Activated CD8-positive, alpha-beta memory T cell treated with anti-CD3 and anti-CD28 coated beads, Interleukin-2, amount 50 U/mL, for 1 hour (primary cell): ENCODE results near the gene HMMR.
"Not testable (repeated sequence)": the region's sequence is repeated elsewhere in the genome, so short reads cannot be mapped to it uniquely, and the experiment has no call there.

ENCODE experiments used
- DNase-seq: peaks from one replicate; pipeline ENCODE4 v3.0.0-alpha.2; 2020; ENCODE audit errors: extremely low read depth

The HMMR gene

DNA sequence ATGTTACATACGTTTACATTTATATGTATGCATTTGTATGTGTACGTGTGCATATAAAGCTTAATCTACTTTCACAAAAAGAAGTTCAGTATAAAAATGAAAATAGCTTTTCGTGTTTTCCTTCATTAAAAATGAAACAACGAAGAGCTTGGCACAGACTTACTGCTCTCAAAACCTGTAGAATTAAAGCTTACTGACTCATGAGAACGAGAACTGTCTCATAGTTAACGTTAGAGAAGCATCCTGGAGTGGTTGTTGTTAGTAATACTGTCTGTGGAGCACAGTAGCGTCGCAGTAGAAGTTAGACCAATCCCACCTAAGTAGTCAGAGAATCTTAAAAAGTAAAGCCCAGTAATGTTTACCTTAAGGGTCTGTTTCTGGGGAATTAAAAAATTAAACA is 46.3 kb downstream of the HMMR start:
- DNase-seq, result no peak

DNA sequence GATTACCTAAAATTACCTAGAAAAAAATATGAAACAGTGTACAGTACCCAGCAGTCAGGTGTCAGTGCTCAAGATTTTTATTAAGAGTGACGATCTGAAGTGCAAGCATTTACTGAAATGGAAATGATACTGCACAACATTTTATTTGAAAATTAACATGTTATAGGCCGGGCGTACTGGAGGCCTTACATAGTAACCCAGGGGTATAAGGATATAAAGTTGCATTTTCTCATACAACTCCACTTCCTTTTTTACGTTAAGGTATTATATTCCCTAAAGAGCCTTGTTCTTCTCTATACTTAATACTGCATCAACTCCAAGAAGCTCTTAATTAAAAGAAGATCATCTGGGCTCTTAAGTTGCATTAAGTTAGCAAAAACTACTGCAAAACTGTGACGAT is 48.3 kb downstream of the HMMR start:
- no peak for DNase-seq

DNA sequence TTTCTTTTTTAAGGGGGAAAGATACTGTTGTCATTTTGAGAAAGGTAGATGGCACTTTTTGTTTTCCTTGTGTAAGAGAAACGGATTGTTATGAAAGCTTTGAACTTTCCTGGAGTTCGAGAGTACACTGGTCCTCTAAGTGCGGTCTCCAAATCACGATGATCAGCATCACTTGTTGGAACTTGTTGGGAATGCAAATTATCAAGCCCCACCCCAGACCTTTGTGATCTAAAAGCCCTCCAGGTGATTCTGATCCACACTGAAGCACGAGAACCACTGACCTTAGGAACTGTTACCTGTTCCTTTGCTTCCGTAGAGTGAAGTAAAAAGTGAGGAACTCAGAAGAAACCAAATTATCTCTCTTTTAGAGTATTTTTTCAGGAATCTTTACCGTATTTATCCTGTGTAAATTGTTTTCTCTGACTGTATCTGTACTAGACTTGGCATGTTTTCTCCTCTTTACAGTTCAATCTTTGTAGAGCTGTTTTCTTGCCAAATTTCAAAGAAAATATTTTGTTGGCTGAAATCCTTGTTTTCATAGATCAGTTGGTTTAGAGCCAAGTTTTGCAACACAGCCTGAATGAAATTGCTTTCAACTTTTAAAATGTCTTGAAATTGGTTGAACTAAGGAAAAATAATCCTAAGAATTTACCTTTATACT is 49.0 kb downstream of the HMMR start:
- DNase-seq, result no peak

DNA sequence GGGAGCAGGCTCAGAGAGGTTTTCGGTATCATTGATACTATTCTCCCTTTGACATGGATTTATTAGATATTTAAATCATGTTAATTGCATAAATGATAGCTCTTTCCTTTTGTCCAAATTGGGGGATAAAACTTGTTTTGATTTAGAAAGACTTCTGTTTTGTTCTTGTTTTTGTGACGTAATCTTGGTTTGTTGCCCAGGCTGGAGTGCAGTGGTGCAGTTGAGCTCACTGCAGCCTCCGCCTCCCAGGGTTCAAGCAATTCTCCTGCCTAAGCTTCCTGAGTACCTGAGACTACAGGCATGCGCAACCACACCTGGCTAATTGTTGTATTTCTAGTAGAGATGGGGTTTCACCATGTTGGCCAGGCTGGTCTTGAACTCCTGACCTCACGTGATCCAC is 52.1 kb downstream of the HMMR start:
- DNase-seq, result no peak

DNA sequence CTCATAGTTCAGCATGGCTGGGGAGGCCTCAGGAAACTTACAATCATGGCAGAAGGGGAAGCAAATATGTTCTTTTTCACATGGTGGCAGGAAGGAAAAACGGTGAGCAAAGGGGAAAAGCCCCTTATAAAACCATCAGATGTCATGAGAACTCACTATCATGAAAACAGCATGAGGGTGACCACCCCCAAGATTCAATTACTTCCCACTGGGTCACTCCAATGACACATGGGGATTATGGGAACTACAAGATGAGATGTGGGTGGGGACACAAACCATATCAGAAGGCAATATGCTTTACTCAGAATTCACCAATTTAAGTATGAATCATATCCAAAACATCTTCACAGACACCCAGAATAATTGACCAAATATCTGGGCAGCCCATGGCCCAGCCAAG is 64.7 kb downstream of the HMMR start:
- no peak for DNase-seq

DNA sequence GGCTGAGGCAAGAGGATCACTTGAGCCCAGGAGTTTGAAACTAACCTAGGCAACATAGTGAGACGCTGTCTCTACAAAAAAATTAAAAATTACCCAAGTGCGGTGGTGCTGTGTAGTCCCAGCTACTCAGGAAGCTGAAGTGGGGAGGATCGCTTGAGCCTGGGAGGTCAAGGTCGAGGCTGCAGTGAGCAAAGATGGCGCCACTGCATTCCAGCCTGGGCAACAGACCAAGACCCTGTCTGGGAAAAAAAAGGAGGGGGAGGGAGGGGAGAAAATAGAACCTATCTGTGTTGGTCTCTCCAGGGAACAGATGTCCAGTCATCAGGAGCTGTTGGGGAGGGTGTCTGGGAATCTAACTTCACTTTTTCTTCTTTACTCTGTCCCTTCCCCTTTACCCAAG is 69.3 kb downstream of the HMMR start:
- no peak for DNase-seq

DNA sequence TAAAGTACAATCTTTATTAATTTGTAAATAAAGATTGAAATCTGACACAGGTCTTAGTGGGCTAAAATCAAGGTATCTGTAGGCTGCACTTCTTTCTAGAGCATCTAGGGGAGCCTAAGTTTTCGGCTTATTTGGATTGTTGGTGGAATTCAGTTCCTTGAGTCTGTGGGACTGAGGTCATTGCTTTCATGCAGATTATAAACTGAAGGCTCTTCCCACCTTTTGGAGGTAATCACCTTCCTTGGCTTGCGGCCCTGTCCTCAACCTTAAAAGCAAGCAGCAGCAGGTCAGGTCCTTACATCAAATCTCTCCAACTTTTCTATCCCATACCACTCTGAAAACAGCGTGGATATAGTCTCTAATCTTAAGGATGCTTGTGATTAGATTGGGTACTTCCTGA is 70.8 kb downstream of the HMMR start:
- no peak for DNase-seq

DNA sequence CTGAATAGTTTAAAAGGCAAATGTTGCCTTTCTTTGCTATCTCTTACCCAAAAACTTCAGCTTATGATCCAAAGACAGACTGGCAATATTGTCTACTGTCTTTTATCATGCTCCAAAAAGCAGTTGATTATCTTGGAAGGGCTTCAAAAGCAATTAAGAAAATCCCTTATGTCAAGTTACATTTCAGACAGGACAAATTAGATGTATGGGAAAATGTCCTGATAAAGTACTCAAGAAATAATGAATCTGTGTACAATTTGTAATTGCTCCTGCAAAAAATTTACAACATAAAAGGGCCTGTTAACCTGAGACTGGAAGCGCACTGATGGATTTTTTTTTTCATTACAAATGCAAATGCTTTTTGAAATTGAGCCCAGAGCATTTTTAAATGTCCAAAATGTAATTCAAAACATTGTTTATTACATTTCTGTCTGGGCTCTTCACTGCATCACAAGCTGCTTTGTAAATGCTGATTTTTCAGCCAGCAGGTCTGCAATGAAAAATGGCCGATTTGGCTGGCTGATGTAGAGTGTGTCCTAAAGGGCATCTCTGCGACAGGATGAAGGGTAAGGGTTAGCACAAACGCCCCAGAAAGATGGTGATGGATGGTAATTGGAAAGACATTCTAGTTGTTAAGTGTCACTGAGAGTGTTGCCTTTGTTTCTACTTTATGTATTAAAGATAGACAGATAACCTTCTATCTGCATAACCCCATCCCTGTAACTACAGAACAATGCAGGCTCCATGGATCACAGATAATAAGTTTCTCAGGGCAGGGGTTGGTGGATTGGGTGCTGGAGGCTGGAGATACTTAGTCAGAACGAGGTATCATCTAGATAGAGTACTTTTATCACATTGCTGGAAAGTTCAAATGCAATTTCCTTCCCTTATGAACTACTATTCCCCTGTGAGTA is 72.0 kb downstream of the HMMR start:
- no peak for DNase-seq

DNA sequence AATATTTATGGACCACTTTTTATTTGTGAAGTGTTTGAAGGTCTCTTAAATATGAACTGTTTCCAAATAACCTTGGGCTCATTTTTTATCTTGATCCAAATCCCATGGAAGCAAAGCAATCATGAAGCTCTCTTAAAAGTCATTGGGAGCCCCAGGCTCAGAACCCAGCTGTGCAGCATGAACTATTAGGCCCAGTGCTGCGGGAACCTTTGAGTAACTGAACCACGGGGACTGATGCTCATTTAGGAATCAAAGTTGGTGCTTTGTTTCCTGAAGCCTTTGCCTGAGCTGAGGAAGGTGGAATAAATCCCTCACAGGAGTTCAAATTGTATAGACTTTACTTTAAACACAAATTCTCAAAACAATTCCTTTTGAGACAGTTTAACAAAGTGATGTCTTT is 72.8 kb downstream of the HMMR start:
- no peak for DNase-seq

DNA sequence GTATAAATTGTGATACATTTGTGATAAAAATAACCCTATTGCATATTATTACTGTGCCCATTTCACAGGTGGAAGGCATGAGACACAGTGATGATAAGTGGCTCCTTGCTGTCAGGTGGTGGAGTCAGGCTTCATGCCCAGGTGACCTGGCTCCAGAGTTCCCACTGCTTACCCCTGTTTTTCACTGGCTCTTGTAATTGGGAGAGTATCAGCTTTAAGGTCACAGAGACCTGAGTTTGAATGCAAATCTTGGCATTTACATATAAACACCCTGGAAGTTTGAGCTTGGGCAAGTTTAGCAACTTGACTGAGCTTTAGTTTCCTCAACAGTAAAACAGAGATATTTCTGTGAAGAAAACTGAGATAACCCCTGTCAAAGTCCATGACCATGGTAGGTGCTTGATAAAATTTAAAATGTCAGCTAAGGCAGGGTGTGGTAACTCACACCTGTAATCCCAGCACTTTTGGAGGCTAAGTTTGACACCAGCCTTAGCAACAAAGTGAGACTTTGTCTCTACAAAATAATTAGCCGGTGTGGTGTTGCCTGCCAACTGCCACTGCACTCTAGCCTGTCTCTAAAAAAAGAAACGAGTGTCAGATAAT is 74.2 kb downstream of the HMMR start:
- no peak for DNase-seq

DNA sequence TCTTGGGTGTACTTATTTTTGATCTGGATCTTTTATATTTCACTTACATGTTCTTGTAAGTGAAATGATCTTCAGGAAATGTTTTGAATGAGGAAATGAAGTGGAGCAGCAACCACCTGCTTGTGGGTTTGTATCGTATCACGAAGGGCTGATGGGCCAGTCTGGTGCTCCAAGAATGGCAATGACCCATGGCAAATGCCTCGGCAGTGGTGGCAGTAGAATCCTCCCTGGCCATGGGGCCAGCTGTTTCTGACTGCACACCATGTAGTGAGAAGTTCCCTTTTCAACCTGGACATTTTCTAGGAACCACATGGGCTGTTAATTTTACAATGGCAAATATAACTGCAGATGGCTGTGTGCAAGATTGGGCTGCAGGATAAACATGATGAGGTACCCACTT is 74.9 kb downstream of the HMMR start:
- no peak for DNase-seq

DNA sequence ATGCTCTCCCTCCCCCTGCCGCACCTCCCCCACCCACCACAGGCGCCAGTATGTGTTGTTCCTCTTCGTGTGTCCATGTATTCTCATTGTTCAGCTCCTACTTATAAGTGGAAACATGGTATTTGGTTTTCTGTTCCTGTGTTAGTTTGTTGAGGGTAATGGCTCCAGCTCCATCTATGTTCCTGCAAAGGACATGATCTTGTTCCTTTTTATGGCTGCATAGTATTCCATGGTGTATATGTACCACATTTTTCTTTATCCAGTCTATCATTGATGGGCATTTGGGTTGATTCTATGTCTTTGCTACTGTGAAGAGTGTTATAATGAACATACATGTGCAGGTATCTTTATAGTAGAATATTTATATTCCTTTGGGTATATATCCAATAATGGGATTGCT is 76.0 kb downstream of the HMMR start:
- DNase-seq, result not testable (repeated sequence)

DNA sequence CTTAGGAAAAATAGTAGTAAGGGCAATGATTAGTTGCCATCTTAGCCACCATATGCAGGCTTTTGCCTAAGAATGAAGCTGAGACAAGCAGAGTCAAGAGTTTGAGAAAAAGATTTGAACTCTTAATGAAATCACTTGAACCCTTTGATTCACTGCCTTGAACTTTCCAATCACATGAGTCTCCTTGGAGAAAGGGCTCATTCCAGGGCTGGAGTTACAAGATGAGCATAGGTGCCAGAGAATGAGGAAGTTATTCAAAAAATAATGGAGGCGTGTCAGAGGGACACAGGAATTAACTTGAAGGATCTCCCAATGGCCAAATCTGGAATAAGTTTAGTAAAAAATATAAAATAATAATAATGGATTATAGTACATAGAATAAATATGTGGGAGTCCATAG is 80.3 kb downstream of the HMMR start:
- no peak for DNase-seq
